ENCODE data around the gene LCE2C.
"Not testable (repeated sequence)": the region's sequence is repeated elsewhere in the genome, so short reads cannot be mapped to it uniquely, and the experiment has no call there.

Gene LCE2C

GRCh38 chr1:152656459-152656858 is 18.6 kb upstream of the LCE2C start:
- DNase-seq (ENCODE audit: low spot score): no peak
- no peak for TF ChIP-seq CTCF (IDR thresholded peaks at IDR 0.05; ENCODE audit: extremely low read depth, missing control alignments)

- no peak for TF ChIP-seq CTCF (IDR thresholded peaks at IDR 0.05; ENCODE audit: extremely low read depth, missing control alignments)
- no peak for DNase-seq (ENCODE audit: low spot score)
Observed at GRCh38 chr1:152657677-152658076, 17.4 kb upstream of the LCE2C start.

- DNase-seq (ENCODE audit: low spot score): no peak
- TF ChIP-seq CTCF (IDR thresholded peaks at IDR 0.05; ENCODE audit: extremely low read depth, missing control alignments): no peak
Observed at GRCh38 chr1:152658649-152659048, 16.4 kb upstream of the LCE2C start.

- TF ChIP-seq CTCF (IDR thresholded peaks at IDR 0.05; ENCODE audit: extremely low read depth, missing control alignments): no peak
- DNase-seq (ENCODE audit: low spot score): no peak
Observed at GRCh38 chr1:152663098-152663497, 12.0 kb upstream of the LCE2C start, which contains the start of gene LCE2D. Gene LCE2D, plus strand, starts transcription at chr1:152663380. Its CDS starts 726 bp downstream, at chr1:152664106.

- DNase-seq (ENCODE audit: low spot score): not testable (repeated sequence)
Observed at GRCh38 chr1:152666171-152666570, 8.9 kb upstream of the LCE2C start.

GRCh38 chr1:152667648-152668047 is 7.4 kb upstream of the LCE2C start:
- DNase-seq (ENCODE audit: low spot score): no peak
- TF ChIP-seq CTCF (IDR thresholded peaks at IDR 0.05; ENCODE audit: extremely low read depth, missing control alignments): no peak

- no peak for DNase-seq (ENCODE audit: low spot score)
- TF ChIP-seq CTCF (IDR thresholded peaks at IDR 0.05; ENCODE audit: extremely low read depth, missing control alignments): no peak
Observed at GRCh38 chr1:152673016-152673415, 2.1 kb upstream of the LCE2C start.

- TF ChIP-seq CTCF (IDR thresholded peaks at IDR 0.05; ENCODE audit: extremely low read depth, missing control alignments): no peak
Observed at GRCh38 chr1:152679459-152679858, 4.4 kb downstream of the LCE2C start.

More at GRCh38 chr1:152679459-152679858, 4.4 kb downstream of the LCE2C start:
- DNase-seq (ENCODE audit: low spot score): no peak

Data from GM20000 (cell line).